LNCAP (cell line): Measurements from ENCODE around the gene FHOD1.

Experiments
- TF ChIP-seq, protein P1 (sequence below): fragments of 450-650 bp; IDR thresholded peaks from 2 replicates; pipeline ENCODE4 v1.5.1; 2017; ENCODE audit warnings: mild to moderate bottlenecking

FHOD1 gene

DNA sequence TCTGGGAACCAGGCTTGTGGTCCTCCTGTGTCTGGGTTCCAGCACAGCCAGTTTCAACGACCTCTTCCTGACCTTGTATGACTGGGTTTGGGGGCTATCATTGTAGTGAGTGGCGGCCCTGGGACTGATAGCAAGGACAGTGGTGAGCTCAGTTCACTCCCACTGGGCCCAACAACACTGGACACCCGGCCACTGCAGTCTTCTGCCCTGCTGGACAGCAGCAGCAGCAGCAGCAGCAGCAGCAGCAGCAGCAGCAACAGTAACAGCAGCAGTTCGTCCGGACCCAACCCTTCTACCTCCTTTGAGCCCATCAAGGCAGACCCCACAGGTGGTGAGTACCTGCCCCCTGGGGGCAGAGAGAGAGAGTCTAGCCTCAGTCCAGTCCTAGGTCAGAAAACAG lies 51.6 kb downstream of the FHOD1 start:
- TF ChIP-seq, protein P1, sequence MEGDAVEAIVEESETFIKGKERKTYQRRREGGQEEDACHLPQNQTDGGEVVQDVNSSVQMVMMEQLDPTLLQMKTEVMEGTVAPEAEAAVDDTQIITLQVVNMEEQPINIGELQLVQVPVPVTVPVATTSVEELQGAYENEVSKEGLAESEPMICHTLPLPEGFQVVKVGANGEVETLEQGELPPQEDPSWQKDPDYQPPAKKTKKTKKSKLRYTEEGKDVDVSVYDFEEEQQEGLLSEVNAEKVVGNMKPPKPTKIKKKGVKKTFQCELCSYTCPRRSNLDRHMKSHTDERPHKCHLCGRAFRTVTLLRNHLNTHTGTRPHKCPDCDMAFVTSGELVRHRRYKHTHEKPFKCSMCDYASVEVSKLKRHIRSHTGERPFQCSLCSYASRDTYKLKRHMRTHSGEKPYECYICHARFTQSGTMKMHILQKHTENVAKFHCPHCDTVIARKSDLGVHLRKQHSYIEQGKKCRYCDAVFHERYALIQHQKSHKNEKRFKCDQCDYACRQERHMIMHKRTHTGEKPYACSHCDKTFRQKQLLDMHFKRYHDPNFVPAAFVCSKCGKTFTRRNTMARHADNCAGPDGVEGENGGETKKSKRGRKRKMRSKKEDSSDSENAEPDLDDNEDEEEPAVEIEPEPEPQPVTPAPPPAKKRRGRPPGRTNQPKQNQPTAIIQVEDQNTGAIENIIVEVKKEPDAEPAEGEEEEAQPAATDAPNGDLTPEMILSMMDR = no peak

DNA sequence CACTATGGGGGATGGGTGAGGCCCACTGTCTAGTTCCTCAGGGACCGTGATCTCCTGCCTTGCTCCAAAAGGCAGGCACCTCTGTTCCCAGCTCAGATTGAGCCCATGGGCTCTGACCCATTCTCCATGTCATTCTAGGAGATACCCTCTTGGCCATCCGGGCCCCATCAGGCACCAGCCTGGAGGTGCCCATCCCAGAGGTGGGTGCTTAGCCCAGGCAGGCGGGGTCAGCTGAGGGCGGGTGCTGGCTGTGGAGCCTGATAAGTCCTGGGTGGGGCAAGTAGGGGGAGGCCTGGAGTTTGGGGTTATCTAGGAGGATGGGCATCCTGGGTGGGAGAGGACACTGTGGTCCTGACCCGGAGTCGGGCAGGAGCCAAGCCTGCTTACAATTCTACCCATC lies 53.0 kb downstream of the FHOD1 start:
- TF ChIP-seq, protein P1 = no peak

DNA sequence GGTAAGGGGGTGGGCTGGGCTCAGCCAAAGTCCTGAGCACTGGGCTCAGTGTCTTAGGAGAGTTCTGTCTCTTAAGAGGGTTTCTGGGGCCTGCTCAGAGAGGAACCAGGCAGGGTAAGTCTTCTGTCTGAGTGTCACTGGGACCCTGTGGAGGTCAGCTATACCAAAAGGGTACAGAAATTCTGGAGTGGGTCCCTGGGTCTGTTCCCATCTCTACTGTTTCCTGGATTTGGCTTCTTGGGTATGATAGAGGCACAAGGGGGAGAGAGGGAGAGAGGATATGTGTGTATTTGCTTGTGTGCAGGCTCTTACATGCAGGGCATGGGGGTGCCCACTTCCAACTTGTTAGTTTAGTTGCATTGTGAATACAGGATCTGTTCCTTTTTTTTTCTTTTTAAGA lies 53.7 kb downstream of the FHOD1 start:
- TF ChIP-seq, protein P1 = no peak

DNA sequence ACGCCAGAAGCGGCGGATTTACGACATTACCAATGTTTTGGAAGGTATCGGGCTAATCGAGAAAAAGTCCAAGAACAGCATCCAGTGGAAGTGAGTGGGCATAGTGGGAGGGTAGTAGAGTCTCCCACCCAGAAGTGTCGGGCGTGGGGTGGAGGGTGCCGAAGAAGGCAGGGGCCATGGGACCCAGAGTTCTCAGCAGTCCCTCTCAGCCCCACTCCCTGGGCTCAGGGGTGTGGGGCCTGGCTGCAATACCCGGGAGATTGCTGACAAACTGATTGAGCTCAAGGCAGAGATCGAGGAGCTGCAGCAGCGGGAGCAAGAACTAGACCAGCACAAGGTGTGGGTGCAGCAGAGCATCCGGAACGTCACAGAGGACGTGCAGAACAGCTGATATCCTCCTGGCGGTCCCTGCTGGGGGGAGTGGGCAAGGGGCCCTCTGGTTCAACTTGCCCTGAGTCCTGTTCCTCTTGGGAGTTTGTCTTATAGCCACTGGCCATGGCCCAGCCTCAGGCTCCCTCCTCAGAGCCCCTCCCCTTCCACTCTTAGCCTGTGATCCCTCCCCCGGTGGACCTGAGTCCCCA lies 54.4 kb downstream of the FHOD1 start:
- TF ChIP-seq, protein P1 = no peak

DNA sequence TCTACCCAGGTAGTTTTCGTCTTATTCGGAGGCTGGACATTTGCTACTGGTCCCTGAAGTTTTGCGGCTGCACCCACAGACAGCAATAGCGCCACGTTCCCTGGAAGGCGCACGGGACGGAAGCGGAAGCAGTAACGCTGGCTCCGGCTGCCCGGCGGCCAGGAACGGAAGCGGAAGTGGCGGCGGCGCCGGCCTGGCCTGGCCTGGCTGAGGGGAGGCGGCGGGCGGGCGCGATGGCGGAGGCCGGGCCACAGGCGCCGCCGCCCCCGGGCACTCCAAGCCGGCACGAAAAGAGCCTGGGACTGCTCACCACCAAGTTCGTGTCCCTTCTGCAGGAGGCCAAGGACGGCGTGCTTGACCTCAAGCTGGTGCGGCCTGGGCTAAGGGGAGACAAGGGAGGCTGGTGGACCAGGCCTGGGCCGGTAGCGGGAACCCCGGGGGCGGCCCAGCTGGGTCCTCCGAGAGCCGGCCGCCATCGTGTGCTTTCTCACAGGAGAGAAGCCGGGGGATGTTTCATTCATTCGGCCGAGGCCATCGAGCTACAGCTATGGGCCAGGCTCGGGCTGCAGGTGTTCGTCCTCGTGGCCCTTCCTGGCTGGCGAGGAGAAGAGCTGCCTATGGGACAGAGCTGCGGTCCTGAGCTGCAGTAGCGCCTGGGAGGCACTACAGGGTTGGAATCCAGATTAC lies 55.1 kb downstream of the FHOD1 start, which contains the start of gene E2F4:
TSS of gene E2F4 (plus strand) at position 161 of the 687 bp plus-strand sequence. CDS start at position 234, 73 bp downstream.
- TF ChIP-seq, protein P1 = no peak

DNA sequence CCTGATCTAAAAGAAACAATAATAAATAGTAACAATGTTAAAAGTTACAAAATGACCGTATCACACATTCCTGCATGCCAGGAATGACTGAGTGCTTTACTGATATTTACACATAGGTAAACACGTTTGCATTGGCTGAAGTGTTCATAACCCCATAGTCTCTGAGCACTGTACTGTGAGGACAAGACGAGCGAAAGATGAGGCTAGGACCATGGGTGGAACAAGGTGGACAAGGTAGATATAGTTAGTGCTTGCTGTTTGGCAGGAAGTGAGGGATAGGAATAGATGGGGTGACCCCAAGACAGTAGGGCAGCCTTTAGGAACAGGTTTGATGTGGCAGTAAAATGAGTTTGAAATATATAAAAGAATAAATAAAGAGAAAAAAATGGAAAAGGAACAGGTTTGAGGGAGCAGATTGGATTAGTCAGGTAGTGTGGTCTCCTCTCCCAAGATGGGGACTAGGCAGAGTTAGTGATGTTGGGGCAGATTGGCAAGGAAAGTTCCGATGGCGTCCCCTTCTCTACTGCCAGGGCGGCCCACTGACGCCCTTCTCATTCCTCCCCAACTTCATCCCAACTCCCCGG lies 55.8 kb downstream of the FHOD1 start:
- TF ChIP-seq, protein P1 = no peak

DNA sequence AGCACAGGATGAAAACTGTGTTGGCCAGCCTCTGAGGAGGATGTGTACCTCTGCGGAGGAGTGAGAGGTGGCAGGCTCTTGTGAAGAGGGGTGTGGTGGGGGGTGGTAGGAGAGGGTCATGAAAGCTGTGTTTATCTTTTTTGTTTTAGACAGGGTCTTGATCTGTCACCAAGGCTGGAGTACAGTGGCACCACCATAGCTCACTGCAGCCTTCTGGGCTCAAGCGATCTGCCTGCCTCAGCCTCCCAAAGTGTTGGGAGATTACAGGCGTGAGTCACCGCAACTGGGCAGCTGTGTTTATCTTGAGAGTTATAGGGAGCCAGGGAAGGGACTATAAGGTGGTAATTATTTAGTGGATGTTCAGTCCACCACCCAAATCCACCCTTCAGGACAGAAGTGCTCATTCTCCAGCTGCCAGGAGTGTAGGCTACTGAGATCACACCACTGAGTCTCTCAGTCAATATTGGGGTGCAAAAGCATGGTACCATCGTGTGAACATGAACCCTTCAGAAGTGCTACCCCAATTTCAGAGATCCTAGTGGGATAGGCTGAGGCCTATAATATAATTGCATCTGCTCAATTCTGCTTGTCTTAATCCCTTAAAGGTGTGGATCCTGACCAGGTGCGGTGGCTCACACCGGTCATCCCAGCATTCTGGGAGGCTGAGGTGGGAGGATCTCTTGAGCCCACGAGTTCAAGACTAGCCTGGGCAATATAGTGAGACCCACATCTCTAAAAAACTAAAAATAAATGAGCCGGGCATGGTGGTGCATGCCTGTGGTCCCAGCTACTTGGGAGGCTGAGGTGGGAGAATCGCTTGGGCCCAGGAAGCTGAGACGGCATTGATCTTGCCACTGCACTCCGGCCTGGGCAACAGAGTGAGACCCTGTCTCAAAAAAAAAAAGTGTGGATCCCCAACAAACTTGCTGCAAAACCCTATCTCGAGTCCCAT lies 56.6 kb downstream of the FHOD1 start:
- TF ChIP-seq, protein P1 = no peak
